NCI-H1092 treated with DMSO at 0.1 percent for 48 hours (cell line): Measurements from ENCODE around the gene NUTM2E.
"Not testable (repeated sequence)": the region's sequence is repeated elsewhere in the genome, so short reads cannot be mapped to it uniquely, and the experiment has no call there.

Experiments used
- DNase-seq: peaks from one replicate; lab custom pipeline; 2025; lab: John Stamatoyannopoulos, UW

Gene NUTM2E

DNA sequence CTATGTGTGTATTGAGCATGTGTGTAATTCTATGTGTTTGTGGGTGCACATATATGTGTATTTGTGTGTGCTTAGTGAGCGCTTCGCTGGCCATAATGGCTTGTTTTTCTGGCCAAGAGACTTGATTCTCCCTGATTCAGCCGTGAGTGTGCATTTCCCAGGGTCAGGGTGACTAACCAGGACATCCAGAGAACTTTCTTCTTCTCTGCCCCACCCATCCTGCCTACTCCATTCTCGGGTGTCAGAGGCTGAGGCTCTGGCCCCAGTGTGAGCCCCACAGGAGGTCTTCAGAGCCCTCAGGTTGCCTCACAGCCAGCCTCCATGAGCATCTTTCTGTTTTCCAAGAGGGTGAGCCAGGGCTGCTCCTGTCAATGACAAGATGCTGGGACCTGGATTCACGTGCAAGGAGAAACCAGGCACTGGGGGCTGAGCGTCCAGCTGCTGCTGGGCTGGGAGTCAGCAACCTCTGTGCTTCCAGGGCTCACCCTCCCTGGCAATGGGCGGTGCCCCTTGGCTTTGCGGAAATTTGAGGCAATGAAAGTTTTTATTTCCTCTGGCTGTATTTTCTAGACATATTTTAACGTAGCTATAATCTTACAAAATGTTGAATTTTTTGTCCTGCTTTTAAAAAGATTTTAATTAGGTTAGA is 40.5 kb downstream of the NUTM2E start:
- not testable (repeated sequence) for DNase-seq

DNA sequence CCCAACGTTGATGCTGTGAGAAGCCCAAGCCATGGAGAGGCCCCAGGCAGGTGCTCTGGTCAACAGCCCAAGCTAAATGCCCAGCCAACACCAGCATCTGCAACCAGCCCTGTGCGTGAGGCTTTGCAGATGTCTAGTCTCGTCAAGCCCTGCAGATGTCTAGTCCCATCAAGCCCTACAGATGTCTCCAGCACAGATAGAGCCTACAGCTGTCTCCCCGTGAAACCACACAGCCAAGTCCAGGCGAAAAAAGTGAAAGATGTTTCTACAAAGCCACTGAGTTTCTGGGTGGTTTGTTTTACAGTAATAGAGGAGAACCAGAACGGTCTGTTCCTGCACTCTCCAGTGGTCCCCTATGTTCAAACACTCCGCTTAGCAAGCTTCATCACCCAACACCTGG is 41.5 kb downstream of the NUTM2E start:
- DNase-seq, result not testable (repeated sequence)

DNA sequence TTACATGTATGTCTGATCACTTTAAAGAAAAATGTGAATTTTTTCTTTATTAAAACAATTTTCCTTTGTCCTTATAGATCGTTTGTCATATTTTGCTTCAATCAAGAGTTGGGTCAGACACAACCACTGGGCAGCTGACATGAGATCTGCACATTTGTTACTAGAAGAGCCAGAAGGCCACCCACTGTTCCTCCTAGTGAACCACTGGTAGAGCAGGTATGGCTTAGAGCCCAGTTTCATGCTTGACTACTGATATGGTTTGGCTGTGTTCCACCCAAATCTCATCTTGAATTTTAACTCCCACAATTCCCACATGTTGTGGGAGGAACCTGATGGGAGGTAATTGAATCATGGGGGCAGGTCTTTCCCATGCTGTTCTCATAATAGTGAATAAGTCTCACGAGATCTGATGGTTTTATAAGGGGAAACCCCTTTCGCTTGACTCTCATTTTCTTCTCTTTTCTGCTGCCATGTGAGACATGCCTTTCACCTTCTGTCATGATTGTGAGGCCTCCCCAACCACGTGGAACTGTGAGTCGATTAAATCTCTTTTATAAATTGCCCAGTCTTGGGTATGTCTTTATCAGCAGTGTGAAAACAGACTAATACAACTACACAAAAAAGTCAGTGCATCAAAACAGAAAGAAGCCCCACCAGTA is 43.0 kb downstream of the NUTM2E start:
- DNase-seq, result not testable (repeated sequence)

DNA sequence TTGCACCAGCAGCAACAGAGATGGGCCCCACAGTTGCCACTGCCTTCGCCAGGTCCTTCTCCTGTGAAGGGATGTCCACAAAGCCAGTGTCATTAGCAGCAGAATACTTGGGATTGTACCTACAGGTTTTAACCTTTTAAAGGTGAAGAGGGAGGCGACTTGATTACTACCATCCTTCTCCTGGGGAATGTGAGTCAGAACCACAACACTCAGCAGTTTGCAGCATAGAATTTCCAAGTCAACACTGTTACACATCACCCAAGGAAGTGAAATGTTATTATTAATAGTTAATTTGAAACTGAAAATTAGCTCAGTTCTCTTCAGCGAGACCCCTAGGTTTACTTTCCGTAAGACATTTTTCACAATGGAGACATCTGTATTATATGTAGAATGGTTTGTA is 45.2 kb downstream of the NUTM2E start:
- DNase-seq, result not testable (repeated sequence)
